DOHH2 (cell line): Measurements from ENCODE around the gene KLHDC8A.

Experiments used
- H3F3A ChIP-seq: fragments of 200-600 bp; sonication (generic), shearing (Covaris generic); 2 replicates; pipeline ENCODE4 v1.6.0; 2016; ENCODE audit warnings: antibody characterized with exemption, mild to moderate bottlenecking; ENCODE audit not compliant: control insufficient read depth, insufficient read depth
- H3K27ac ChIP-seq: fragments of 200-600 bp; sonication (generic); 2 replicates; pipeline ENCODE4 v1.5.1; 2014; ENCODE audit warnings: low read depth, mild to moderate bottlenecking, low read length, moderate library complexity
- H3K27me3 ChIP-seq: fragments of 200-600 bp; sonication (generic); 2 replicates; pipeline ENCODE4 v1.6.1; 2014; ENCODE audit warnings: mild to moderate bottlenecking, low read length, mixed read lengths; ENCODE audit not compliant: control insufficient read depth
- H3K36me3 ChIP-seq: fragments of 200-600 bp; sonication (generic); 2 replicates; pipeline ENCODE4 v1.6.1; 2014; ENCODE audit warnings: mild to moderate bottlenecking, low read length, moderate library complexity, mixed read lengths; ENCODE audit not compliant: control insufficient read depth
- H3K4me1 ChIP-seq: fragments of 200-600 bp; sonication (generic); 2 replicates; pipeline ENCODE4 v1.6.1; 2014; ENCODE audit warnings: mild to moderate bottlenecking, low read length, mixed read lengths; ENCODE audit not compliant: control insufficient read depth
- H3K4me2 ChIP-seq: fragments of 200-600 bp; sonication (generic); 2 replicates; pipeline ENCODE4 v1.6.0; 2014; ENCODE audit warnings: mild to moderate bottlenecking, low read length, moderate library complexity
- H3K4me3 ChIP-seq: fragments of 200-600 bp; sonication (generic); 2 replicates; pipeline ENCODE4 v1.5.1; 2014; ENCODE audit warnings: mild to moderate bottlenecking, low read length, mixed read lengths
- H3K79me2 ChIP-seq: fragments of 200-600 bp; sonication (generic); 2 replicates; pipeline ENCODE4 v1.6.1; 2014; ENCODE audit warnings: mild to moderate bottlenecking, low read length, mixed read lengths; ENCODE audit not compliant: control insufficient read depth
- H3K9me2 ChIP-seq: fragments of 200-600 bp; sonication (generic); replicated peaks from 2 replicates; pipeline ENCODE4 v1.6.1; 2014; ENCODE audit warnings: mild to moderate bottlenecking, low read length, mixed read lengths; ENCODE audit not compliant: control insufficient read depth
- H3K9me3 ChIP-seq: fragments of 200-600 bp; sonication (generic); 2 replicates; pipeline ENCODE4 v1.6.1; 2014; ENCODE audit warnings: antibody characterized with exemption, low read length, mixed read lengths; ENCODE audit not compliant: control insufficient read depth, insufficient read depth
- H4K20me1 ChIP-seq: fragments of 200-600 bp; sonication (generic); 2 replicates; pipeline ENCODE4 v1.6.0; 2014; ENCODE audit warnings: low read depth, mild to moderate bottlenecking, antibody characterized with exemption, low read length, moderate library complexity; ENCODE audit not compliant: control insufficient read depth, insufficient read depth
- EZH2phosphoT487 ChIP-seq: fragments of 200-600 bp; sonication (generic); IDR thresholded peaks from 2 replicates; pipeline ENCODE4 v1.6.1; 2017; ENCODE audit warnings: borderline replicate concordance, mild to moderate bottlenecking, antibody characterized with exemption, low read length, moderate library complexity, mixed read lengths
- TF ChIP-seq, protein P1 (sequence below): fragments of 200-600 bp; sonication (generic); IDR thresholded peaks from one replicate; pipeline ENCODE4 v1.5.1; 2014; ENCODE audit warnings: antibody characterized with exemption, mild to moderate bottlenecking, low read depth, low read length; ENCODE audit not compliant: poor library complexity, severe bottlenecking

KLHDC8A gene

GRCh38 chr1:205376739-205377138, 20.0 kb upstream of the KLHDC8A start:
- Histone ChIP-seq H3K27ac (no peak overlapping the region), H3K9me3 (no peaks in the 10 kb centered on the region), H3K36me3 (no peaks in the 10 kb centered on the region), H3F3A (no peaks in the 10 kb centered on the region), H3K9me2 (no peaks in the 10 kb centered on the region), H3K4me3 (no peak overlapping the region), H3K4me2 (no peak overlapping the region), H4K20me1 (no peaks in the 10 kb centered on the region), H3K4me1 (no peaks in the 10 kb centered on the region), H3K79me2 (no peaks in the 10 kb centered on the region), H3K27me3 (peaks cover 38% of the 10 kb centered on the region)
- TF ChIP-seq, protein P1, sequence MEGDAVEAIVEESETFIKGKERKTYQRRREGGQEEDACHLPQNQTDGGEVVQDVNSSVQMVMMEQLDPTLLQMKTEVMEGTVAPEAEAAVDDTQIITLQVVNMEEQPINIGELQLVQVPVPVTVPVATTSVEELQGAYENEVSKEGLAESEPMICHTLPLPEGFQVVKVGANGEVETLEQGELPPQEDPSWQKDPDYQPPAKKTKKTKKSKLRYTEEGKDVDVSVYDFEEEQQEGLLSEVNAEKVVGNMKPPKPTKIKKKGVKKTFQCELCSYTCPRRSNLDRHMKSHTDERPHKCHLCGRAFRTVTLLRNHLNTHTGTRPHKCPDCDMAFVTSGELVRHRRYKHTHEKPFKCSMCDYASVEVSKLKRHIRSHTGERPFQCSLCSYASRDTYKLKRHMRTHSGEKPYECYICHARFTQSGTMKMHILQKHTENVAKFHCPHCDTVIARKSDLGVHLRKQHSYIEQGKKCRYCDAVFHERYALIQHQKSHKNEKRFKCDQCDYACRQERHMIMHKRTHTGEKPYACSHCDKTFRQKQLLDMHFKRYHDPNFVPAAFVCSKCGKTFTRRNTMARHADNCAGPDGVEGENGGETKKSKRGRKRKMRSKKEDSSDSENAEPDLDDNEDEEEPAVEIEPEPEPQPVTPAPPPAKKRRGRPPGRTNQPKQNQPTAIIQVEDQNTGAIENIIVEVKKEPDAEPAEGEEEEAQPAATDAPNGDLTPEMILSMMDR: no peak
- TF ChIP-seq EZH2phosphoT487: no peak

DNA sequence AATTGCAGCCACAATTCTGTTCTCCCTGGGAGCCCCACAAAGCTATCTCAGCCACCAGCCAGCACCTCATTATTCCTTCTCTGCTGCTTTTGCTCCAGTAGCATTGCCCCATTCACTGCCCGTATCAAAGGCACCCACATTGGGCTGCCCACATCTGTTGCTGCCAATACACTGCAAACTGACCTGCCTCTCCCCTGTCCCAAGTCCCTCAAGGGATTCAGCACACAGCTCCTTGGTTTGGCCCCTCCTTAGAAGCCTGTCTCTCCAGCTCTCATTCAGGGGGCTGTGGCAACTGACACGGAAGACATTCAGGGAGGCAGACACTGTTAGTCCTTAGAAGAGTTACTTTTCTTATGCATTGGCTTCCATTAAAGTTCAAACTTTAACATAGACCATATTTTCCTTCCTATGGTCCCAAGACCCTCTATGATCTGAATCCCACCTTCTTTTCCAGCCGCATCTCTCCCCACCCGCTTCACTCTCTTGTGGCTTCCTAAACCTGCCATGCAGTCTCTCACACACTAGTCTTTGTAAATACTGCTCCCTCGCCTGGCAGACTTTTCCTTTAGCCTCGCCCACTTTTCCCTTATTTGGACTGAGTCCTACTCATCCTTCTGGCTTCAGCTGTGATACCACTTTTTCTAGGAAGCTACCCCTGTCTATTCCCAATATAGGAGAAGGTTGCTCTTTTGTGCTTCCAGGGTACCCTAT, 19.3 kb upstream of the KLHDC8A start:
- no peaks in the 10 kb centered on the region for H3K4me1 ChIP-seq
- H3K9me3 ChIP-seq: no peaks in the 10 kb centered on the region
- H3F3A ChIP-seq: no peaks in the 10 kb centered on the region
- H3K9me2 ChIP-seq: no peaks in the 10 kb centered on the region
- H3K4me3 ChIP-seq: no peak overlapping the region
- TF ChIP-seq, protein P1: no peak
- no peak for TF ChIP-seq EZH2phosphoT487
- no peaks in the 10 kb centered on the region for H3K36me3 ChIP-seq
- no peaks in the 10 kb centered on the region for H4K20me1 ChIP-seq
- H3K4me2 ChIP-seq: no peak overlapping the region
- no peak overlapping the region for H3K27ac ChIP-seq
- H3K27me3 ChIP-seq: peaks cover 38% of the 10 kb centered on the region
- H3K79me2 ChIP-seq: no peaks in the 10 kb centered on the region

- Histone ChIP-seq H3K9me3 (no peaks in the 10 kb centered on the region), H3K4me2 (no peak overlapping the region), H3K27me3 (peaks cover 41% of the 10 kb centered on the region), H3K36me3 (no peaks in the 10 kb centered on the region), H3K27ac (no peak overlapping the region), H3K4me1 (no peaks in the 10 kb centered on the region), H3K9me2 (no peaks in the 10 kb centered on the region), H3K4me3 (no peak overlapping the region), H3F3A (no peaks in the 10 kb centered on the region), H3K79me2 (no peaks in the 10 kb centered on the region), H4K20me1 (no peaks in the 10 kb centered on the region)
- 0 out of 2 replicates have a peak, but pooled peaks have one; percentile 8 for TF ChIP-seq EZH2phosphoT487
- TF ChIP-seq, protein P1: no peak
Measured at GRCh38 chr1:205374210-205375078, 17.7 kb upstream of the KLHDC8A start.
